Keratinocyte (primary cell): ENCODE data around the gene TAS2R14. TPM values are rescaled to one million over a fixed set of nuclear protein-coding genes. Genes with fewer than 3 reads are reported as not detected.

Experiments
- DNase-seq: peaks from one replicate; pipeline ENCODE4 v3.0.0-alpha.2; 2011; ENCODE audit warnings: low read depth, missing footprints, low spot score
- FAIRE-seq: peaks from 2 replicates; lab custom pipeline; 2011; peaks lifted over from hg19 to GRCh38; lab: Jason Lieb, UNC
- H2AFZ ChIP-seq: 2 replicates; pipeline ENCODE4 v1.6.0; 2012; ENCODE audit warnings: low read length, control low read depth, inconsistent platforms; ENCODE audit not compliant: control insufficient read depth
- H3K27ac ChIP-seq: 2 replicates; pipeline ENCODE4 v1.5.1; 2011; ENCODE audit warnings: low read length; ENCODE audit not compliant: control insufficient read depth, insufficient read depth
- H3K27me3 ChIP-seq: 3 replicates; pipeline ENCODE4 v1.6.0; 2011; ENCODE audit warnings: low read length; ENCODE audit not compliant: control insufficient read depth, insufficient read depth; ENCODE audit errors: extremely low read depth
- H3K36me3 ChIP-seq, 2 experiments: 2 replicates in 1 of 2; 3 replicates in 1 of 2; pipeline ENCODE4 v1.5.1; 2011; ENCODE audit warnings: low read length in 2 of 2, mild to moderate bottlenecking in 1 of 2; ENCODE audit not compliant: control insufficient read depth in 2 of 2, insufficient read depth in 2 of 2; ENCODE audit errors: extremely low read depth in 1 of 2
- H3K4me1 ChIP-seq: 3 replicates; pipeline ENCODE4 v1.5.1; 2011; ENCODE audit warnings: low read length; ENCODE audit not compliant: control insufficient read depth, insufficient read depth; ENCODE audit errors: extremely low read depth
- H3K4me2 ChIP-seq: 3 replicates; pipeline ENCODE4 v1.6.0; 2011; ENCODE audit warnings: low read depth, low read length; ENCODE audit not compliant: control insufficient read depth, insufficient read depth; ENCODE audit errors: extremely low read depth
- H3K4me3 ChIP-seq, 3 experiments: fragments of 200-600 bp in 1 of 3; sonication (generic) in 1 of 3; 2 replicates in 2 of 3; 3 replicates in 1 of 3; pipeline ENCODE4 v1.5.1; 2011 to 2016; ENCODE audit warnings: low read length in 3 of 3, mild to moderate bottlenecking in 3 of 3, control low read depth in 2 of 3, inconsistent platforms in 1 of 3, low read depth in 1 of 3, mixed read lengths in 1 of 3, mixed run types in 1 of 3, moderate library complexity in 1 of 3; ENCODE audit not compliant: control insufficient read depth in 2 of 3, insufficient read depth in 2 of 3; ENCODE audit errors: extremely low read depth in 1 of 3
- H3K79me2 ChIP-seq: 2 replicates; pipeline ENCODE4 v1.6.0; 2012; ENCODE audit warnings: low read length; ENCODE audit not compliant: control insufficient read depth, insufficient read depth
- H3K9ac ChIP-seq: 3 replicates; pipeline ENCODE4 v1.6.0; 2011; ENCODE audit warnings: low read length; ENCODE audit not compliant: control insufficient read depth, insufficient read depth; ENCODE audit errors: extremely low read depth
- H3K9me1 ChIP-seq: 3 replicates; pipeline ENCODE4 v1.6.0; 2011; ENCODE audit warnings: low read length; ENCODE audit not compliant: control insufficient read depth, insufficient read depth; ENCODE audit errors: extremely low read depth
- H3K9me3 ChIP-seq: 2 replicates; pipeline ENCODE4 v1.5.1; 2012; ENCODE audit warnings: low read depth, low read length; ENCODE audit not compliant: control insufficient read depth
- H4K20me1 ChIP-seq: 3 replicates; pipeline ENCODE4 v1.6.0; 2011; ENCODE audit warnings: low read length; ENCODE audit not compliant: control insufficient read depth, insufficient read depth; ENCODE audit errors: extremely low read depth
- CTCF ChIP-seq, 3 experiments: IDR thresholded peaks in 1 of 3; conservative IDR thresholded peaks in 1 of 3; optimal IDR thresholded peaks in 1 of 3; 2 replicates in 2 of 3; 3 replicates in 1 of 3; pipeline versions ENCODE3 to v1.5.1; 2011; ENCODE audit warnings: low read length in 3 of 3, mild to moderate bottlenecking in 3 of 3, moderate library complexity in 2 of 3, control low read depth in 1 of 3, inconsistent platforms in 1 of 3; ENCODE audit not compliant: insufficient read depth in 2 of 3; ENCODE audit errors: extremely low read depth in 1 of 3
- EZH2 ChIP-seq: IDR thresholded peaks from one replicate; pipeline ENCODE4 v1.6.1; 2012; ENCODE audit warnings: inconsistent platforms, mild to moderate bottlenecking, low read length, moderate library complexity
- dilution Hi-C: fragments of 300-500 bp; cut with MboI; formaldehyde crosslinking; loops from one replicate; pipeline ENCODE4 v1.7.0; 2020; ENCODE audit warnings: low sequenced_read_pairs; ENCODE audit not compliant: extremely low pct_ligation_motif_present
- polyA plus RNA-seq, 5 experiments: library from polyadenylated mRNA; depleted of rRNA in 3 of 5; stranded (reverse) in 3 of 5; stranded (forward) in 1 of 5; unstranded in 1 of 5; fragments of >200 nt; gene quantifications; 1 replicate in 1 of 5; 2 replicates in 3 of 5; 3 replicates in 1 of 5; pipeline versions ENCODE4 v1.2.1 to v1.2.3, GENCODE V29; 2011 to 2012; ENCODE audit warnings: missing spikeins in 2 of 5, low read depth in 1 of 5, low replicate concordance in 1 of 5

The TAS2R14 gene
- polyA plus RNA-seq, 1 donor (not counting 4 experiments of a cell fraction or from before 2014, with no cell fraction given) = 1.2 TPM

GRCh38 chr12:10909462-10909861, 29.6 kb downstream of the TAS2R14 start, which contains the start of gene TAS2R13:
TSS of gene TAS2R13 (minus strand) at chr12:10909562. CDS start at chr12:10909298, 264 bp downstream.
- no peaks in the 10 kb centered on the region for H3K79me2 ChIP-seq
- no peaks in the 10 kb centered on the region for H3K36me3 ChIP-seq
- dilution Hi-C loops = no loop called here

GRCh38 chr12:10904686-10905085, 34.4 kb downstream of the TAS2R14 start:
- TF ChIP-seq EZH2 (no peak), CTCF (optimal IDR thresholded peaks at IDR 0.05 in 1 of 3, IDR thresholded peaks at IDR 0.05 in 1 of 3, conservative IDR thresholded peaks at IDR 0.05 in 1 of 3; ENCODE audit: extremely low read depth in 1 of 3, insufficient read depth in 2 of 3, low read length in 3 of 3) (no peak)
- Histone ChIP-seq H3K36me3 (no peaks in the 10 kb centered on the region), H3K4me3 (no peak overlapping the region), H3K9me1 (no peaks in the 10 kb centered on the region), H3K9ac (no peak overlapping the region), H3K27me3 (no peaks in the 10 kb centered on the region), H3K4me1 (peaks cover 3% of the 10 kb centered on the region), H3K4me2 (no peak overlapping the region), H3K27ac (no peak overlapping the region), H4K20me1 (no peaks in the 10 kb centered on the region), H2AFZ (no peak overlapping the region), H3K9me3 (no peaks in the 10 kb centered on the region), H3K79me2 (no peaks in the 10 kb centered on the region)
- dilution Hi-C loops = no loop called here
- no peak for FAIRE-seq
- DNase-seq = no peak

More at GRCh38 chr12:10909462-10909861, 29.6 kb downstream of the TAS2R14 start, which contains the start of gene TAS2R13:
- H3K9ac ChIP-seq = no peak within 1 kb of the TSS
- H4K20me1 ChIP-seq = no peaks in the 10 kb centered on the region
- no peak within 1 kb of the TSS for H3K4me3 ChIP-seq
- H3K4me1 ChIP-seq = no peaks in the 10 kb centered on the region
- DNase-seq (no peak), FAIRE-seq (no peak)
- H3K27me3 ChIP-seq = no peaks in the 10 kb centered on the region
- no peaks in the 10 kb centered on the region for H3K9me1 ChIP-seq
- H3K27ac ChIP-seq = no peak within 1 kb of the TSS
- H3K4me2 ChIP-seq = no peak within 1 kb of the TSS
- TF ChIP-seq EZH2 (no peak), CTCF (optimal IDR thresholded peaks at IDR 0.05 in 1 of 3, IDR thresholded peaks at IDR 0.05 in 1 of 3, conservative IDR thresholded peaks at IDR 0.05 in 1 of 3; ENCODE audit: extremely low read depth in 1 of 3, insufficient read depth in 2 of 3, low read length in 3 of 3) (no peak)
- H2AFZ ChIP-seq = no peak within 1 kb of the TSS
- no peaks in the 10 kb centered on the region for H3K9me3 ChIP-seq
